Heart left ventricle (tissue), 16 donors: ENCODE measurements around the gene PROSER2. TPM values are rescaled to one million over a fixed set of nuclear protein-coding genes. Genes with fewer than 3 reads are reported as not detected.

Source experiments
- ATAC-seq, 4 donors: fragments of 200-7000 bp; cut with Tn5 transposase; one replicate each; pipeline ENCODE4 v1.9.1; 2020 to 2022; ENCODE audit warnings: moderate library complexity in 4 of 4, mild to moderate bottlenecking in 3 of 4, moderate number of reproducible peaks in 1 of 4
- DNase-seq, 5 donors: peaks; one replicate each; pipeline ENCODE4 v3.0.0-alpha.2; 2020
- H3K27ac ChIP-seq, 12 donors: fragments of 200-600 bp; sonication (generic) in 4 of 12; one replicate each; pipeline versions ENCODE4 v1.5.0 to v1.8.0; 2016 to 2022; ENCODE audit warnings: mild to moderate bottlenecking in 2 of 12
- H3K27me3 ChIP-seq, 9 donors: fragments of 200-600 bp; sonication (generic) in 2 of 9; one replicate each; pipeline versions ENCODE4 v1.5.1 to v1.8.0; 2016 to 2022; ENCODE audit warnings: mild to moderate bottlenecking in 3 of 9
- H3K36me3 ChIP-seq, 9 donors: fragments of 200-600 bp; sonication (generic) in 2 of 9; one replicate each; pipeline versions ENCODE4 v1.5.0 to v1.8.0; 2018 to 2022; ENCODE audit warnings: mild to moderate bottlenecking in 2 of 9
- H3K4me1 ChIP-seq, 12 donors: fragments of 200-600 bp; sonication (generic) in 4 of 12; one replicate each; pipeline versions ENCODE4 v1.5.0 to v1.8.0; 2016 to 2022; ENCODE audit warnings: mild to moderate bottlenecking in 3 of 12
- H3K4me3 ChIP-seq, 12 donors: fragments of 200-600 bp; sonication (generic) in 4 of 12; one replicate each; pipeline versions ENCODE4 v1.5.0 to v1.8.0; 2017 to 2022; ENCODE audit warnings: mild to moderate bottlenecking in 9 of 12, moderate library complexity in 4 of 12
- H3K9me3 ChIP-seq, 12 donors: fragments of 200-600 bp; sonication (generic) in 4 of 12; one replicate each; pipeline versions ENCODE4 v1.5.0 to v1.8.0; 2016 to 2022; ENCODE audit warnings: mild to moderate bottlenecking in 1 of 12
- POLR2A ChIP-seq, 2 donors: fragments of 450-650 bp; IDR thresholded peaks; one replicate each; pipeline ENCODE4 v1.6.1; 2017; ENCODE audit warnings: antibody characterized with exemption in 2 of 2, mild to moderate bottlenecking in 2 of 2, moderate library complexity in 2 of 2
- WGBS, 4 donors: extraction: QIAGEN DNeasy Blood & Tissue Kit in 2 of 4; methylation state at CpG; one replicate each; pipeline versions ENCODE4 v1.1.5 to v1.1.7; 2013 to 2018; 5-methylcytosine and 5-hydroxymethylcytosine counted together
- intact Hi-C, 10 donors: fragments of 100-400 bp; cut with DNase I; formaldehyde crosslinking; loops; one replicate each; pipeline versions ENCODE4 v1.11.1 to v1.14.2; 2022
- polyA plus RNA-seq, 2 donors: library from polyadenylated mRNA; stranded (reverse); fragments of 200-250 nt; gene quantifications; one replicate each; pipeline ENCODE4 v1.2.3, GENCODE V29; 2013
- total RNA-seq, 9 donors: library from RNA; depleted of rRNA in 2 of 9; stranded (reverse); fragments of >200 nt in 2 of 9; fragmentation: NEBNext Ultra II Directional in 3 of 9; extraction: Animal tissue kit (Norgen Biotek cat#: 25700) in 3 of 9; gene quantifications; one replicate each; pipeline versions ENCODE4 v1.1.0 to v1.2.4, GENCODE V29; 2016 to 2023
- TF ChIP-seq, protein P1 (sequence below), 12 donors: fragments of 200-600 bp; sonication (generic) in 4 of 12; IDR thresholded peaks; one replicate each; pipeline versions ENCODE4 v1.5.0 to v1.8.0; 2018 to 2022; ENCODE audit warnings: antibody characterized with exemption in 12 of 12, mild to moderate bottlenecking in 5 of 12
- donor health status: ischemic (EF 13 %, LVEDD 7.1; RV severe dilation, severe dysfunction).
- donor health status: healthy with polysubstance abuse.
- donor health status: DM: no; HTN: yes; CAD: no.
- donor health status: DM: no; HTN: no; CAD: no.
- donor health status: ischemic (EF 25% LVEDD 6.9; RV normal size, moderate dysfunction).
- donor health status: ischemic (EF 25% LVEDD 5.7; RV mildly dilated, moderate dysfunction).
- donor health status: healthy.
- donor health status: DM: yes; HTN: yes; CAD: no.
- donor health status: ischemic (EF 35%, LVEDD 5.7; RV mildly dilated, moderate dysfunction).
- donor health status: nonischemic (EF 11% LVEDD 7.7; RV severe dilation, severe dysfunction).
- donor health status: DM: yes; HTN: yes; CAD: no.
- donor health status: PGD.
- donor health status: ischemic (EF 29% LVEDD 5.4; RV normal size, mild dysfunction).
- donor health status: nonischemic (EF 23%, LVEDD 6.1; RV moderate dilation, normal function).

Gene PROSER2
- total and polyA plus RNA-seq, 11 donors: 0.38 to 3.3 (median 0.83) TPM

GRCh38 chr10:11827414-11827813 is 4.3 kb downstream of the PROSER2 start:
- WGBS, 4 donors: 91 to 97% (median 92%) methylated on average over 6 of the region's 6 CpGs
- peaks cover 0 to 17% (median 9%) of the 10 kb centered on the region in 9 donors for H3K27me3 ChIP-seq
- no peak for TF ChIP-seq POLR2A (IDR thresholded peaks at IDR 0.05)
- TF ChIP-seq, protein P1, sequence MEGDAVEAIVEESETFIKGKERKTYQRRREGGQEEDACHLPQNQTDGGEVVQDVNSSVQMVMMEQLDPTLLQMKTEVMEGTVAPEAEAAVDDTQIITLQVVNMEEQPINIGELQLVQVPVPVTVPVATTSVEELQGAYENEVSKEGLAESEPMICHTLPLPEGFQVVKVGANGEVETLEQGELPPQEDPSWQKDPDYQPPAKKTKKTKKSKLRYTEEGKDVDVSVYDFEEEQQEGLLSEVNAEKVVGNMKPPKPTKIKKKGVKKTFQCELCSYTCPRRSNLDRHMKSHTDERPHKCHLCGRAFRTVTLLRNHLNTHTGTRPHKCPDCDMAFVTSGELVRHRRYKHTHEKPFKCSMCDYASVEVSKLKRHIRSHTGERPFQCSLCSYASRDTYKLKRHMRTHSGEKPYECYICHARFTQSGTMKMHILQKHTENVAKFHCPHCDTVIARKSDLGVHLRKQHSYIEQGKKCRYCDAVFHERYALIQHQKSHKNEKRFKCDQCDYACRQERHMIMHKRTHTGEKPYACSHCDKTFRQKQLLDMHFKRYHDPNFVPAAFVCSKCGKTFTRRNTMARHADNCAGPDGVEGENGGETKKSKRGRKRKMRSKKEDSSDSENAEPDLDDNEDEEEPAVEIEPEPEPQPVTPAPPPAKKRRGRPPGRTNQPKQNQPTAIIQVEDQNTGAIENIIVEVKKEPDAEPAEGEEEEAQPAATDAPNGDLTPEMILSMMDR (IDR thresholded peaks at IDR 0.05): no peak

DNA sequence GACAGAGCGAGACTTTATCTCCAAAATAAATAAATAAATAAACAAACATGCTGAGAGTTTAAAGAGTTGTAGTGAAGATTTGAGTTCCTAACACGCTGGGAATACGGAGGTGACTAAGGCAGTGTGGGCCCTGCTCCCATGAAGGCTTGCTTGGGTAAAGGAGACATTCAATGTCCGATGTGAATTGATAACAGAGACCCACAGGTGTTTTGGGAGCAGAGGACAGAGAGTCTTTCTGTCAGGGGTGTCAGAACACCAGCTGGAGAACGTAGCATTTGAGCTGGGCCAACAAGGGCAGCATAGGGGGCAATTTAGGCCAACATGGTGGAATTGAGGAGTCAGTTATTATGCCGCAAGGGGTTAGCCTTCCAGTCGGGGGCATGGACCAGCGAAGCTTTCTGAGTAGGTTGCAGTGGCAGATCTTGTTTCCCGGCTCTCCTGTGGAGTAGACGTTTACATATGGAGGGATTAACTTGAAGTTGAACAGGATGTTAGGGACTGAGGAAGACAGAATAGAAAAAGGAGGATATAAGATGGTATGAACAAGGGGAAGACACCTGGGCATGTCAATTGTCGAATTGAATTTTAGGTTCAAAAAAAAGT is 5.6 kb downstream of the PROSER2 start:
- no peak overlapping the region for H3K4me3 ChIP-seq
- H3K36me3 ChIP-seq: no peaks in the 10 kb centered on the region
- TF ChIP-seq, protein P1 (IDR thresholded peaks at IDR 0.05): no peak
- no peak for TF ChIP-seq POLR2A (IDR thresholded peaks at IDR 0.05)
- H3K4me1 ChIP-seq: peaks cover 0 to 9% (median 0%) of the 10 kb centered on the region in 12 donors
- no peak overlapping the region for H3K27ac ChIP-seq
- ATAC-seq (no peak), DNase-seq (no peak)
- intact Hi-C loops: no loop called here
- H3K27me3 ChIP-seq: peaks cover 0 to 8% (median 1%) of the 10 kb centered on the region in 9 donors
- H3K9me3 ChIP-seq: no peaks in the 10 kb centered on the region
- WGBS, 4 donors: 82 to 89% (median 88%) methylated on average over 11 of the region's 11 CpGs

More at GRCh38 chr10:11827414-11827813, 4.3 kb downstream of the PROSER2 start:
- intact Hi-C loops: no loop called here
- no peaks in the 10 kb centered on the region for H3K9me3 ChIP-seq
- ATAC-seq (no peak), DNase-seq (no peak)
- H3K36me3 ChIP-seq: no peaks in the 10 kb centered on the region
- peaks cover 0 to 12% (median 0%) of the 10 kb centered on the region in 12 donors for H3K4me1 ChIP-seq
- H3K4me3 ChIP-seq: no peak overlapping the region
- no peak overlapping the region for H3K27ac ChIP-seq

GRCh38 chr10:11830836-11831519 is 7.8 kb downstream of the PROSER2 start:
- H3K4me3 ChIP-seq: no peak overlapping the region
- WGBS, 4 donors: 76 to 77% (median 77%) methylated on average over 4 of the region's 4 CpGs
- ATAC-seq: no peak
- H3K36me3 ChIP-seq: no peaks in the 10 kb centered on the region
- intact Hi-C loops: no loop called here
- no peak for DNase-seq
- H3K9me3 ChIP-seq: no peaks in the 10 kb centered on the region
- H3K27ac ChIP-seq: no peak overlapping the region
- no peaks in the 10 kb centered on the region for H3K27me3 ChIP-seq
- no peaks in the 10 kb centered on the region for H3K4me1 ChIP-seq
- TF ChIP-seq, protein P1 (IDR thresholded peaks at IDR 0.05): no peak
- TF ChIP-seq POLR2A (IDR thresholded peaks at IDR 0.05): no peak

- ATAC-seq (no peak), DNase-seq (no peak)
- Histone ChIP-seq H3K4me3 (no peak overlapping the region), H3K4me1 (no peaks in the 10 kb centered on the region), H3K27ac (no peak overlapping the region), H3K27me3 (no peaks in the 10 kb centered on the region), H3K36me3 (no peaks in the 10 kb centered on the region), H3K9me3 (no peaks in the 10 kb centered on the region)
- WGBS, 4 donors: 81 to 86% (median 84%) methylated on average over 7 of the region's 7 CpGs
- intact Hi-C loops: no loop called here
- no peak for TF ChIP-seq POLR2A (IDR thresholded peaks at IDR 0.05)
- TF ChIP-seq, protein P1 (IDR thresholded peaks at IDR 0.05): no peak
Measured at GRCh38 chr10:11831520-11831951, 8.4 kb downstream of the PROSER2 start.
